T-helper 9 cell (primary cell): Measurements from ENCODE around the gene PLEKHS1.

Source experiments
- DNase-seq: peaks from one replicate; pipeline ENCODE4 v3.0.0-alpha.2; 2020
- total RNA-seq, 2 donors: gene quantifications; one replicate each; lab custom pipeline; 2026; lab: John Stamatoyannopoulos, UW

PLEKHS1 gene
- 0 to 0.07 reads per million in 2 donors for total RNA-seq

GRCh38 chr10:113751181-113751732 is at the start of gene PLEKHS1:
Gene PLEKHS1 (plus strand): TSS chr10:113751682. CDS start chr10:113755278, 3,596 bp downstream.
- DNase-seq: no peak

GRCh38 chr10:113704637-113705343 is 46.7 kb upstream of the PLEKHS1 start:
- no peak for DNase-seq

GRCh38 chr10:113705344-113705652 is 46.2 kb upstream of the PLEKHS1 start:
- DNase-seq: no peak

GRCh38 chr10:113706623-113707022 is 44.9 kb upstream of the PLEKHS1 start:
- no peak for DNase-seq

- DNase-seq: no peak
Observed at GRCh38 chr10:113708640-113709039, 42.8 kb upstream of the PLEKHS1 start.

GRCh38 chr10:113709221-113709838 is 42.2 kb upstream of the PLEKHS1 start:
- no peak for DNase-seq

- DNase-seq: no peak
Observed at GRCh38 chr10:113711142-113711541, 40.3 kb upstream of the PLEKHS1 start.

GRCh38 chr10:113712024-113712423 is 39.5 kb upstream of the PLEKHS1 start:
- DNase-seq: no peak

- no peak for DNase-seq
Observed at GRCh38 chr10:113712755-113713639, 38.5 kb upstream of the PLEKHS1 start.

GRCh38 chr10:113713640-113713982 is 37.9 kb upstream of the PLEKHS1 start:
- no peak for DNase-seq

GRCh38 chr10:113716109-113716910 is 35.2 kb upstream of the PLEKHS1 start:
- DNase-seq: no peak

GRCh38 chr10:113718969-113719822 is 32.3 kb upstream of the PLEKHS1 start:
- DNase-seq: no peak

- DNase-seq: no peak
Observed at GRCh38 chr10:113720386-113720785, 31.1 kb upstream of the PLEKHS1 start.

- DNase-seq: no peak
Observed at GRCh38 chr10:113732160-113732881, 19.2 kb upstream of the PLEKHS1 start.

- no peak for DNase-seq
Observed at GRCh38 chr10:113732966-113733365, 18.5 kb upstream of the PLEKHS1 start.

GRCh38 chr10:113733635-113734034 is 17.8 kb upstream of the PLEKHS1 start:
- DNase-seq: no peak

GRCh38 chr10:113735913-113736312 is 15.6 kb upstream of the PLEKHS1 start:
- no peak for DNase-seq

- DNase-seq: no peak
Observed at GRCh38 chr10:113736576-113736975, 14.9 kb upstream of the PLEKHS1 start.

- no peak for DNase-seq
Observed at GRCh38 chr10:113739031-113739430, 12.5 kb upstream of the PLEKHS1 start.

GRCh38 chr10:113739577-113739976 is 11.9 kb upstream of the PLEKHS1 start:
- no peak for DNase-seq

GRCh38 chr10:113740850-113741249 is 10.6 kb upstream of the PLEKHS1 start:
- no peak for DNase-seq
